ENCODE data around the gene GTF3C1.

- no peak for TF ChIP-seq CTCF (IDR thresholded peaks at IDR 0.05)
- no peak for TF ChIP-seq POLR2A (IDR thresholded peaks at IDR 0.05)
These were observed 102.4 kb downstream of the GTF3C1 start for GRCh38 chr16:27447301-27447700.
